HG03139 (cell line): ENCODE results near the gene LTBP3.

Experiments used
- ATAC-seq: cut with Tn5 transposase; IDR thresholded peaks from one replicate; pipeline ENCODE4 v1.9.1; 2021; ENCODE audit not compliant: unreplicated experiment

LTBP3 gene

DNA sequence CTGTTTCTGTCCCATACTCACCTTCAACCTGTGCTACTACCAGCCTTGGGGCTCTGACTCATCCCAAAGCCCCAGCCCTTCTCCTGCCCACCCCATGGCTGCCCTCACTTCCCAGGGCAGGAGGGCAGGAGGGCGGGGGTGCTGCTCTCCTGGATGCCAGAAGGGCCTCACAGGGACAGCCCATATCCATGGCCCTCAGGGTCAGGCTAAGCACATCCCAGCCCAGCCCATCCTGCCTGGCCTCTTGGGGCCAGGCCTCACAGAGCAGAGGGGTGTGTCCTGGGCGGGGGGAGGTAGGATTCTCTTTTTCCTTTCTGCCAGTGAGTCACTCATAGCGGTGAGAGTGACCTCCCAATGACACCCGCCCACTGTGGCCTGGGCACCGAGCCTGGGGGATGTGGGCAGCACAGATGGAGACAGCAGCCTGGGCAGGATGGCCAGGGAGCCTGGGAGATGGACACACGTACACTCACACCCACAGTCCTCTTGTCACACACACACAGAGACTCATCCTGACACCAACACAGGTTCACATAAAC is 2.4 kb downstream of the LTBP3 start:
- ATAC-seq: no peak

DNA sequence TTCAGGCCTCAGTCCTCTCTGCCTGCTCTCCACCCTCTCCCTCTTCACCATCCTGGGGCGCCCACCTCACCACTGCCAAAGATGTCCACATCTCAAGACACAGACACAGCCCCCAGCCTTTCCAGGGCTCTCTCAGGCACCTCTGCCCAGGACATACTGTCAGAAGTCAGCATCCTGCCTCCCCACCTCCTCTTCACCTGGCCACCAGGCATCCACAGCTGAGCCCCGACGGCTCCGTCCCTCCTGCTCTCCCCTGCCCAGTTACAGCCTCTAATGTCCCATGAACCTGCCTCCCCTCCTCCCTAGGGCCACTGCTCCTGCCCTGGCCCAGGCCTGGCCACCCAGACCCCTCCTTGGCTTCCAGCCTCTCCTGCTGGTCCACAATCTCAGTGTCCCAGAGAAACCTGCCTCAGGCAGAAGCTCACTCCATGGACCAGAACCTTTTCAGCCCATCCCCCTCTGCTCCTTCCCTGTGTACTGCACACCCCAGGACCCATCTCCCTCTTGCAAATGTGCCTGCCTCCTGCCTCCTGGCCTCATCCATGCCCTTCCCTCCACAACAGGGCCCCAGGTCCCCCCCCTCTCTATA is 3.2 kb downstream of the LTBP3 start:
- ATAC-seq: no peak

DNA sequence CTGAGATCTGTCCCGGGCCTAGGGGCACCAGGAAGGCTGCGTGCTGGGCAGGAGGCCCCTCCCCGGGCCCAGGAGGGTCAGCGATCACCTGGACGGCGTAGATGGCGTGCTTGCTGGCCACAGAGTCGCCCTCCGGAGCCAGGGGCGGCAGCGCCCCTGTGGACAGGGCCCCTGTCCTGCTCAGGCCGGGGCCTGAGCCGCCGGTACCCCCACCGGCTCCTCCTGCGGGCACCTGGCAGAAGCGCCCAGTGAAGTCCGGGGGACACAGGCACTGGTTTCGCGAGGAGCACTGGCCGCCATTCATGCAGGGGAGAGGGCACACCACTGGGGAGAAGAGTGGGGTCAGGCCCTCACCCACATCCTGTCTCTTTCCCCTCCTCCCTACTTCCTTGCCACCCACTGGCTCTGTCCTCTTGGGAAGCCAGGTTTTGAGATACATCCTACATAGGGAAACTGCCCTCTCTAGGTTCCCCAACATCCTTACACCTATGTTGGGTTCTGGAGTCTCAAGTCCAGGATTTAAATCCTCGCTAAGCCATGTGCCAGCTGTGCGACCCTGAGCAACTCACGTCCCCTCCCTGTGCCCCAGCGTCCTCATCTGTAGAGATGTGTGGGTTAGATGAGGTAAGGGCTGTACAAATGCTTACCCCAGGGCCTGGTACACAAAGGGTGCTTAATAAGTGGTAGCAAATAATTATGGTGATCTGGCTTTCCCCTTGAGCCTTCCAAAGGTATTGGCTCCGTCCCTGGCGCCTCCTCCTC is 3.9 kb downstream of the LTBP3 start:
- ATAC-seq: no peak

DNA sequence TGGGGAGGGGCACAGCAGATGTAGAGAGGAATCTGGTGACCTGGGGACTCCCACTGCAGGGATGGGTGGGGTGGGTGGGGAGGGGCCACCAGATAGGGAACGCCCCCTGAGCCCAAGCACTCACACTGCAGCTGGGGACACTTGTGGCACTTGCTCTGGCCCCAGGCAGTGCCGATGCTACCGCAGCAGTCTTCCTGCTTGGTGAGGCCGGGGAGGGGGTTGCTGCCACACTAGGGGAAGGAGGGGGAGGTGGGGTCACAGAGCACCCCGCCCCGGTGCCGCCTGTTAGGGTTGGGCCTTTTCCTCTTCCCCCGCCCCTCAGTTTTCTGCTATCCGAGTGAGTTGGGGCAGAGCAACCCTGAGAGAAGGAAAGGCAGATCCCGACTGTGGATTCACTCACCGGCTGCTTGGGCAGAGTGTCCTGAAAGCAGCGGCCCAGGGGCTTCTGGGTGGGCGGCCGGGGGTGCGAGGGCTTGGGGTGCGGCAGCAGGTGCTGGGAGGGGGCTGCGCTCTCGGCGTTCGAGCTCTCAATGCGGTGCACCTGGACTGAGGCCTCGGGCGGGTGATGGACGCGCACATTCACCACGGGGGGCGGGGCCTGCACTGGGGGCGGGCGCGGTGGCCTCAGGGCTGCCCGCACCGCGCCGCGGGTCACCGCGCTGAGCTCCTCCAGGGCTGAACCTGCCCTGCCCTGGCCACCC is 4.7 kb downstream of the LTBP3 start:
- ATAC-seq: no peak

DNA sequence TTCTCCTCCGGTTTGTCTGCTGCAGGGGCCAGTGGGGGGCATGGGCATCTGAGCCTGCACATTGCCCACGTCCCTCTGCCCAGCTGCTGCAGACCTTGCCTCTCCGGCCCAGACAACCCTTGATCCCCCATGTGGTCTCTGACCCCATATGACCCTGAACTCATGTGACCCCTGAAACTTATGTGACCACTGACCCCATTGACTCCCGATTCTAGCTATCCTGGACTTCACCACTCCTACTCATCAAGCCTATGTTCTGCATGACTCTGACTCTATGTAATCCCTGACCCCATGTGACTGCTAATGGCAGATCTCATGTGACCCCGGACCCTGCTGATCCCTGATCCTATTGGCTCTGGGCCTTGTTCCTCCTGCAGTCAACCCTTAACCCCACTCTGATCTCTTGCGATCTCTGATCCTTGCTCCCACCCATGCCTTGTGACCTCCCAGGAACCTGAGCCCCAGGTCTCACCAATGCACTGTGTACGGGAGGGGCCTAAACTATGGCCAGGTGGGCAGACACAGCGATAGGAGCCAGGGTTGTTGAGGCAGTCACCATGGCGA is 5.7 kb downstream of the LTBP3 start:
- no peak for ATAC-seq

DNA sequence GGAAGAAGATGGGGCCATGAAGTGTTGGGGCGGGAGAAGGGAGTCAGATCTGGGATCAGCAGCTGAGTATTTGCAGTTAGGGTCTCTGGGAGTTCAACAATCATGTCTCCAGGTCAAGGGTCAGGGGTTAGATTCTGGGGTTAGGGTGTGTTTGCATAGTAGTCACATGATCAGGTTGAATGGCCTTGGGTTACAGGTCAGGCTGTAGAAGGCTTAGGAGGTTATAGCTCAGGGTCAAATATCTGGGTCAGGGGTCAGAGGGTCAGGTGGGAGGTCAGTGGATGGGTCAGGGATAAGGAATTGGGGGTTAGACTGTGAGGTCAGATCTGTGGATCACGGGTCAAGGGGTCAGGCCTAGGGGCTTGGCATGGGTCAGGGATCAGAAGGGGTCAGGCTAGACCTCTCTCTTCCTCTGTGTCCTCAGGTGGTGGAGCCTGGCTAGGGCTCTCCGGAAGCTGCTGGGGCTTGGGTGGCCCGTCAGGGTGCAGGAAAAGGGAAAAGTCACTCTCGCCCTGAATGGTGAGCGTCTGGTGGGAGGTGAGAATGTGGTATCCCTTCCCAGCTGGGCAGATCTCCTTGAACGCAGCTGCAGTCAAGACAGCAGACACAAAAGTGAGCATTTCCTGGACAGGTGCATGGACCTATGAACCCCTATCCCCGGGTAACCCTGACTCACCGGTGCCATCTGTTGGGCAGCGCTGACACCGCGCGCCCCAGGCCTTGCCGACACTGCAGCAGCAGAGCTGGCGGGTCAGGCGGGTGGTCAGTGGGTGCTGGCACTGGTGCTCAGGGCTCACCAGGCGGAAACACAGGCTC is 6.4 kb downstream of the LTBP3 start:
- no peak for ATAC-seq

DNA sequence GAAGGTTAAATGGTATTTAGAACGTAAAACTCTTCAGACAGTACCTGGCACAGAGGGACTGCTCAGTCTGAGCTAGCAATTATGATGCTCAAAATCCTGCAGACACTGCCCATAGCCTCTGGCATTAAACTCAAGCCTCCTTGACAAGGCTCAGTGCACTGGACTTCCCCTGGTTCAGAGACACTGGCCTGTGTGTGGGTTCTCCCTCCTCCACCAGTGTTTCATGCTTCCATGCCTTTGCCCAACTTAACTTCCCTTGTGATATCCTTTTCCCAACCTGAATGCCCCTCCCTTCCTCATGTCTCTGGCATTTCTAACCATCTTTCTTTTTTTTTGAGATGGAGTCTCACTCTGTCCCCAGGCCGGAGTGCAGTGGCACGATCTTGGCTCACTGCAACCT is 9.1 kb downstream of the LTBP3 start:
- ATAC-seq: no peak

DNA sequence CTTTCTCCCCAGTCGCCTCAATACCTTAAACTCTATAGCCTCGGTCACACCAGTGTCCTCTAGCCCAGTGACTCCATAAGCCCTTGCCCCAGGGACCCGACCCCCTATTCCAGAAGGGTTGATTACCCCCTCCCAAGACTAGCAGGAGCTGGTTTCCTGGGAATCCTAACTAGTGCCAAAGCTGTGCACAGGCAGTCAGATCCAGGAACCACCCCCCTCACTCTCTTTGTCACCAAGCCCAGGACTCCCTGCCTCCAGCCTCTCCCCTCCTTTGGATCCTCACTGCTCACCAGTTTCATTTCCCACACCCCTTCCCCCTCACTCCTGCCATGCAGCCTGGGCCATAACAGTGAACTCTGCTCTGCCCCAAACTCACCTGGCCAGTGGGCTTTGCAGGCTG is 9.8 kb downstream of the LTBP3 start:
- no peak for ATAC-seq

DNA sequence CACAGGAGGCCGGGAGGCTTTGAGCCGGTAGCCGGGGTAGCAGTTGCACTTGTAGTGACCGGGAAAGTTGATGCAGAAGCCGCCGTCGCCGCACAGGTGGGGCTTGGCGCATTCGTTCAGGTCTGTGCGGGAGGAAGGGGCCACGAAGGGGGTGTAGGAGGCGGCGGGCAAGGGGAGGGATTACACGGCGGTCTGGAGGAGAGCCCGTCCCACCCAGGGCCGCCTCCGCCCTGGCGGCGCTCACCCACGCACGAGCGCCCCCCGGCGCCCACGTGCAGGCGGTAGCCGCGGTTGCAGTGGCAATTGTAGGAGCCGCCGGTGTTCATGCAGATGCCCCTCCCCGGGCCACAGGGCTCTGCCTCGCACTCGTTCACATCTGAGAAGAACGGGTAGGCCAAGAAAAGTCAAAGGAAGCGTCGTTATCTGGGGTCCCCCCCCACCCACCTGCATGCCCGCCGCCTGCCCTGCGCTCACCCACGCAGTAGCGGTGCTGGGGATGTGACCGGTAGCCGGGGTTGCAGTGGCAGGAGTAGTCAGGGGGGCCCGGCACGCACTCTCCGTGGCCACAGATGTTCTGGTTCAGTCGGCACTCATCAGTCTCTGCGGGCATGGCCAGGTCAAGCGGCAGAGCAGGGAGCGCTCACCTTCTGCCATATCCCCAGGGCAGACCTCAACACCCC is 10.6 kb downstream of the LTBP3 start:
- no peak for ATAC-seq

DNA sequence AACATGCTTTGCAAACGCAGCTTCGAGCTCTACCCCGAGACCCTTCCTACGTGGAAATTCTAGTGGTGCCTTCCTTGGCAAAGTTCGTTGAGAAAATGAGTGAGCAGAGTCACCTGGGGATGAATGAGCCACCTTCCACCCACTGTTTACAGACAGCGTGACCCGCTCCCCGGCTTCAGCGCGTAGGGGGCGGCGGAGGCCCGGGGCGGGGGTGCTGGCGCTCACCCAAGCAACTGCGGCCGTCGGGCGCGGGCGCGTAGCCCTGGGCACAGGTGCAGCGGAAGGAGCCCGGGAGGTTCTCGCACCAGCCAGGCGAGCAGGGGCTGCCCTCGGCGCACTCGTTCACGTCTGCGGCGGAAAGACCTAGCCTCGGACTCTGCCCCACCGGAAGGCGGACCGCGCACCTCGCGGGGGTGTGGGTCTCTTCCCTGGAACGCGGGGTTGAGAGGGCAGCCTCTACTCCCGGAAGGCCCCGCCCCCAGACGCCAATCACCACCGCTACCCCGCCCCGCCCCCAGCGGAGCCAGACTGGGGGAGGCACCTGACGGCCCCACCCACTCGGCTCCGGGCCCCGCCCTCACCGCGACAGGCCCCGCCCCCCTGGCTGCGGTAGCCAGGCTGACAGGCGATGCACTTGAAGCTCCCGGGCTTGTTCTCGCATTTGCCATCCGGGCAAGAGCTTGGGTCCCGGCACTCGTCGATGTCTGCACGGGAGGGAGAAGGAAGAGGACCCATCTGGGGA is 11.8 kb downstream of the LTBP3 start:
- peak; percentile 50 for ATAC-seq

DNA sequence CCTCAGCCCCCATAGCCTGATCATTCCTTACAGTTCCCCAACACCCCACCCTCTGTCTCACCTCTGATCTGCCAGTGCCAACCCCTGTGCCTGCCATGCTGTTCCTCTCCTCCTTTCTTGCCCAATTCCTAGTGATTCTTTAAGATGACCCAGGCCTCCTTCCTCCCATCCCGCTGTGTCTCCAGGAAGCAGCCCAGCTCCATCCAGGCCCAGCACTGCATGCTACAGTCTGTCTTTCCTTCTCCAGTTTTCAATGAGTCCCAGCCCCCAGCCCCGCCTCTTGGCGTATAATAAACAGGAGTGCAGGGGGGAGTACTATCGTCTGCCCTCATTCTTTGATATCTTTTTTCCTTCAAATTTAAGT is 12.3 kb downstream of the LTBP3 start:
- ATAC-seq: no peak

DNA sequence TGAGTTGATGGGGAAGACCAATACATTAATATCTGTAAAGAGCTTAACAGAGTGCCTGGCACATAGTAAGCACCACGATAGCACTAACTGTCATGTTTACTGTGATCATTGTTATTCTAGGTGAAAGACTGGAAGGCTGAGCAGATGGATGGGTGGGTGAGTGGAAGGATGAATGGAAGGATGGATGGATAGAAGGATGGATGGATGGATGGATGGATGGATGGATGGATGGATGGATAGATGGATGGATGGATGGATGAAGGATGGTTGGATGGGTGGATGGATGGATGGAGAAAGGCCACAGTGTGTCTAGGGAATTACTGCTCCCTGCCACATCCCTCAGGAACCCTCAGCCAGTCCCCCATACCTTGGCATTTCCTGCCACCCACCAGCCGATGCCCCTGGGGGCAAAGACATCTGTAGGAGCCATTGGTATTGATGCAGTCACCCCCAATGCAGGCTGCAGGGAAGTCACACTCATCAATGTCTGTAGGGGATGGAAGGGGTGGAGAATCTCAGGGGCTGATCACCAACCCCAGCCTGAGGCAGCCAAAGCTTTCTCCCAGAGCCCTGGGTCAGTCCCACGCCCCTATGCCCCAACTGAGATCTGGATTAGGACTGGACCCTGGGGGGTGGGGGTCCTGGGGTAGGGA is 15.3 kb downstream of the LTBP3 start:
- no peak for ATAC-seq

DNA sequence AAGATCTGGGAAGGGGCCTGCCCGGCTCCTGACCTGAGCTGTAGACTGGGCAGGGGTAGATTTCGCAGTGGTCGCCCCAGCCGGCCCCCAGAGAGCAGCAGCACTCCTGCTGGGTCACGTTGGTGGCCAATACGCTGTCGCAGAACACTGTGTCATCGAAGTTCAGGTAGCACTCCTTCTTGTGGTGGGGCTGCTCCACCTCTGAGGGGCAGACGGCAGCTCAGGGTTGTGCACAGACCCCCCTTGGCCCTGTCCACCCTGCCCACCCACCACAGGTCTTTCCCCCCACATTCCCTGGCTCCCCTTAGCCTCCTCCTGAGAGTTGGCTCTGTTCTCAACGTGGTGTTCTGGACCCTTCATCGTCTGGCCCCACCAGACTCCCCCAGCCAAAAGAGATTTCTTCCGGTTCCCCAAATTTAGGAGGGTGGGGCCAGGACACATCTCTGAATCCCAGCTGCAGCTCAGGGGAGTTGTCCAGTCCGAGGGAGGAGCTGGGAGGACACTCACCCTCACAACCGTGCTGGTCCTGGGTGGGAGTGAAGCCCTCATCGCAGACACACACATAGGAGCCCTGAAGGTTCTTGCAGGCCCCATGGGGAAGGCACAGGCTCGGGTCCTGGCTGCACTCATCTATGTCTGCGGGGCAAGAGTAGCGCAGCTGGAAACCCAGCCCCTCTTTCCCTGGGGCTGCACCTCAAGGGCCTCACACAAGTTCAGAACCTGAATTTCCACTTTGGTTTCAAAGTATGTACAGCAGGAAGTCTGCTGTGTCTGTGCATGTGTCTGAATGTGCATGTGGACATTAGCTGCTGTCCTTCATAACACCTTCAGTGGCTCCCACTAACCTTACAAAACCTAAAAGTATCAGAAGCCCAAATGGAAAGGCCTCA is 16.8 kb downstream of the LTBP3 start:
- ATAC-seq: no peak

DNA sequence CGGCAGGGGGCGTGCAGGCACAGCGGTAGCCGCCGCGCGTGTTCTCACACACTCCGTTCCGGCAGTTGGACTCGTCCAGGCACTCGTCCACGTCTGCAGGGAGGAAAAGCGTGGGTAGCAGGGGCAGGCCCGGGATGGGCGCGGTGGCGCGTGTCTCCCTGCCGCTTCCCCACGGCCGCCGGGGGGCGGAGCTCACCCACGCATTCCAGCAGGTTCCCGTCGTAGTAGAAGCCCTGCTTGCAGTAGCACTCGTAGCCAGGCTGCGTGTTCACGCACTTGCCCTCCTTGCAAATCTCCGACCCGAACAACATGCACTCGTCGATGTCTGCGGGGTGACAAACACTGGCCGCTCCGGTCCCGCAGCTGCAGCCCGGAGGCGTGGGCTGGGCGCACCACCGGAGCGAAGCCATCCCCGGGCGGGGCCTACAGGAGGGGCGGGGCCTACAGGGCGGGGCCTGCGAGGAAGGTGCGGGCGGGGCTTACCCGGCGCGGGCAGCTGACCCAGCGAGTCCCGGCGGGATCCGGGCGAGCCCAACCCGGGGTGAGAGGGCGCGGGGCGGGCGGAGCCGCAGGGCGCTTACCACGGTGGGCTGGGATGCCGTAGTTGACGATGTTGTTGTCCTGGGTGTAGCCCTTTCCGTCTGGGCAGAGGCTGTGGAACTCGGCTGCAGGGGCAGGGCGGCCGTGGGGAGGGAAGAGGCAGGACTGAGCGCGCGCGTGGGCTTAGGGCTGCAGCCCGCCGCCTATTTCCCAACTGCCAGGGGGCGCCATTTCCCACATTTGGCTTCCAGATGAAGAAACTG is 17.7 kb downstream of the LTBP3 start:
- peak; percentile 51 for ATAC-seq

DNA sequence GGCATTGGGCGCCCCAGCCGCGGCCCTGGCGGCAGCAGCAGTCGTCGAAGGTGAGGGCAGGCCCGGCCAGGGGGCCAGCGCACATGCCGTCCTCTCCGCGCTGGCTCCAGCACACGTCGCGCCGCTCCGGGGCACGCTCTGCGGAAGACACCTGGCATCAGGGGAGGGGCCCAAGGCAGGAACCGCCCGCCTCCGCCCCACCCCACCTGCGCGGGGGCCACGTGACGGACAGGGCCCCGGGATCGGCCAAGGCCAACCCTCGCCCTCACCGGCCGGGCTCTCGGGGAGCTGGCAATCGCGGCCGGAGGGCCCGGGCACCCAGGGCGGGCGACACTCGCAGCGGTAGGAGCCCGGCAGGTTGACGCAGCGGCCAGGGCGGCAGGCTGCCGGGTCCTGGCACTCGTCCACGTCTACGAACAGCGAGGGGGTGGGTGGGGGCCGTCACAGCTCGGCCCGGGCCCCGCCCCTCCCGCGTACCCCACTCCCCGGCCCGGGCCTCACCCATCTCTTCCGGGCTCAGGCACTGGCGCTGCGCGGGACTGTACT is 18.3 kb downstream of the LTBP3 start:
- peak; percentile 42 for ATAC-seq

DNA sequence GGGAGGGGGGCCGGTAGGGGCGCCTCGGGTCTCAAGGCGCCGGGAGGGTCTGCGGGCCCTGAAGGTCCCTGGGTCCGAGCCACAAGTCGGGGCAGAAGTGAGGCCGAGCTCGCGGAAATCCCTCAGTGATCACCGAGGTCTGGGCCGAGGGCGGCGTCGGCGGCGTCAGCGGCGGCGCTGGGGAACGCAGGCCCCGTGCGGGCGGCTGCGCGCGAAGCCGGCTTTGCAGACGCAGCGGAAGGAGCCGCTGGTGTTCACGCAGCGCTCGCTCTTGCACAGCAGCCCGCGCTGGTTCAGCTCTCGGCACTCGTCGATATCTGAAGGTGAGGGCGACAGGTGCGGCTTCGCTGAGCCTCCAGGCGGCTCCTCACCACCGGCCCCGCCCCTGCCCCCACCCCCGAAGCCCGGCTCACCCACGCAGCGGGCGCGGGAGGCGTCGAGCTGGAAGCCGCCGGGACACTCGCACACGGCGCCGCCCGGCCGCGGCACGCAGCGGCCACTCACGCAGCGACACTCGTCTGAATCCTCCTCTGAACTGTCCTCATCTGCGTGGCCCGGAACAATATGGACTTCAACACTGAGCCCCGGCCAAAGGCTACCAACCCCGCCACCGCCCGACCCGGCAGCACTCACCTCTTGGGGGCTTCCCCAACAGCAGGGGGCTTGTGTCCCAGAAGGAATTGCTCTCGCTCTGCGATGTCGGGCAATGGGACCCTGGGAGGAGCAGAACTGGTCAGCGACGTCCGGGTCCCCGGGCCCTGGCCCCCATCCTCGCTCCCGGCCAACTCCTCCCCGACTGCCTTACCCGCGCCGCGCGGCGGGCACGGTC is 19.0 kb downstream of the LTBP3 start:
- no peak for ATAC-seq
